GM21529 (cell line): ENCODE measurements around the gene SLC39A8.

ENCODE experiments used
- ATAC-seq: cut with Tn5 transposase; IDR thresholded peaks from one replicate; pipeline ENCODE4 v1.9.1; 2021; ENCODE audit not compliant: unreplicated experiment

SLC39A8 gene

DNA sequence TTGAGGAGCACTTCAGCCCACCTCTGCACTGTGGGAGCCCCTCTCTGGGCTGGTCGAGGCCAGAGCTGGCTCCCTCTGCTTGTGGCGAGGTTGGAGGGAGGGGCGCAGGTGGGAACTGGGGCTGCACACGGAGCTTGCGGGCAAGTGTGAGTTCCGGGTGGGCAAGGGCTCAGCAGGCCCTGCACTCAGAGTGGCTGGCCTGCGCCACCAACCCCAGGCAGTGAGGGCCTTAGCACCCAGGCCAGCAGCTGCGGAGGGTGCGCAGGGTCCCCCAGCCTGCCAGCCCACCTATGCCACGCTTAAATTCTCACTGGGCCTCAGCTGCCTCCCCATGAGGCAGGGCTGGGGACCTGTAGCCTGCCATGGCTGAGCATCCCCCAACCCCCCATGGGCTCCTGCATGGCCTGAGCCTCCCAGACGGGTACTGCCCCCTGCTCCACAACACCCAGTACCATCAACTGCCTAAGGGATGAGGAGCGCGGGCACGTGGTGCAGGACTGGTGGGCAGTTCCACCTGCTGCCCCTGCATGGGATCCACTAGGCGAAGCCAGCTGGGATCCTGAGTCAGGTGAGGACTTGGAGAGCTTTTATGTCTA, 110.9 kb downstream of the SLC39A8 start:
- no peak for ATAC-seq

DNA sequence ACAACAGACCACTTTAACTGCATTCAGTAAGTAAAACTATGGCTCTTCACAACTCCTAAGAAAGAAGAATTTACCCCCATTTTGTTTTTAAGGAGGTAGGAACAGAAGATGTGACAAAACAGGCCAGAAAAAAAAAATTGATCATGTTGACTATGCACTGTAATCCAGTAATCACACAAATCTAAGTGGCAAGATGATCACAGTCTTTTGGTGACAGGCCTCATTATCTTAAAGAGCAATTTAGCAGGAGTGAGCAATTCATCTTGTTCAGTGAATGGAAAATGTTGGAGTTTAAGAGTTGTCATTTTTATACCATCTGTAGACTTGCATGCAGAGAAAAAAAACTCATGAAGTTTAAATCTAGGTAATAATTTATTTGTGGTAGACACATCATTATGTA, 115.1 kb downstream of the SLC39A8 start:
- no peak for ATAC-seq

DNA sequence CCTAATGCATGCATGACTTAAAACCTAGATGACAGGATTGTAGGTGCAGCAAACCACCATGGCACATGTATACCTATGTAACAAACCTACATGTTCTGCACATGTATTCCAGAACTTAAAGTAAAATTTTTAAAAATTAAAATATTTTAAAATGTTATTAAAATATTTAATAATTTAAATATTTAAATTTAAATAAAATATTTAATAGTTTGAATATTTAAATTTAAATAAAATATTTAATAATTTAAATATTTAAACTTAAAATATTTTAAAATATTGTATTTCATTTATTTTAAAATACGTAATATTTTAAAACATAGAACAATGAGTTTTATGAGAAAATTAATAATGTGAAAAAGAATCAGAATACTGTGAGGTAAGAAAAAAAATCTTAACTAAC, 117.9 kb downstream of the SLC39A8 start:
- ATAC-seq, result no peak

DNA sequence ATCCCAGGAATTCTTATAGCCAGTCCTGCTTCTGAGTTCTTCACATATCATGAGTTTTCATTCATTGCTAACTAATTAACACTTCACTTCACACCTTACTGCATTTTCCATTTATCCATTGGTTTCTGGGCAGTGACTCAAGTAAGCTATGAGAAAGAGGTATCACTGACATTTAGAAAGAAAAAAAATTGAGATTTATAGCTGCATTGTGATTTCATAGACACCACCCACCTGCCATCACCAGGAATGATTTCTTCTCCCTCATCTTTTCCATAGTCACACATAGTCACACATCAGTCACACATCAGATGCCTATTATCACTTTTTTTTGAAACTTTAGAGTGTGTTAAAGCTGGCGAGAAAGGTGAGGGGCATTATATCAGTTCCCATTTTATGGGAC, 121.8 kb downstream of the SLC39A8 start:
- ATAC-seq, result no peak

DNA sequence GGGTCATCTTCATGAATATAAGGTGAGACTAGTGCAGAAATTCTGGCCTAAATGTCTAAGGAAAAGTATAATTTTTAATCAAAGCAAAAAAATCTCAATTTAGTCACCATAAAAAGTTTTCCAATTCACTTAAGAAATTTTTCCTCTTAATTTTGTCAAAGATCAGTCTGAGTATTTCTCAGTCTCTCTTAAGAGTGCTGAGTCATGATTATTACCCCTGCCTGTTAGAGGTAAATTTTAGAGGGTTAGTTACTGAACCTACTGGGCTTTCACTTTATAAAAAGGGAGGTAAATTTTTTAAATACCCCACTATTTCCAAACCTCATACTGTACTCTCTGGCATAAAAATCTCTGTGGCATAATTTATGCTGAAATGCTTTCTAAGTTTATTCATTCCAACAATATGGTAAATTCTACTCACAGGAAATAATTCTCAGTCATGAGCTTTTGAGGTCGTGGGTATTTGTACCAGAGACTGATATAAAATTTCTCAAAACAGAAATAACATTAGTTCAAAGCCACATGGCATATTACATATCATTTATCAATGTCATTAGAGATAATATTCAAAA, 122.4 kb downstream of the SLC39A8 start:
- no peak for ATAC-seq

DNA sequence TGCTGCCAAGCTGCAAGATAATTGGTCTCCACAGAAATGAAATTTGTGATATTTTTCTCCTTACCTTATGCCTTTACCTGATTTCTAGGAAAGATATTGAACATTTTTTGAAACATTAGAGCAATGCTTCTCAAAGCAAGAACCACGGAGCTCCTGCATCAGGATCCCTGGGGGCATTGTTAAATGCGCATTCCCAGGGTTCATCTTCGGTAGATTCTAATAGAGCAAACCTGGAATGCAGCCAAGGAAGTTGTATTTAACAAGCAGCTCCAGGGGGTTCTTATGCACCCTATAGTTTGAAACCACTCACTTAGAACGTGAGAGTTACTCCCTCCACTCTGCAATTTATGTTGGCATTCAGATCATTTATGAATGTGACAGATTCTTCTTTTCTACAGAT, 126.2 kb downstream of the SLC39A8 start:
- no peak for ATAC-seq

DNA sequence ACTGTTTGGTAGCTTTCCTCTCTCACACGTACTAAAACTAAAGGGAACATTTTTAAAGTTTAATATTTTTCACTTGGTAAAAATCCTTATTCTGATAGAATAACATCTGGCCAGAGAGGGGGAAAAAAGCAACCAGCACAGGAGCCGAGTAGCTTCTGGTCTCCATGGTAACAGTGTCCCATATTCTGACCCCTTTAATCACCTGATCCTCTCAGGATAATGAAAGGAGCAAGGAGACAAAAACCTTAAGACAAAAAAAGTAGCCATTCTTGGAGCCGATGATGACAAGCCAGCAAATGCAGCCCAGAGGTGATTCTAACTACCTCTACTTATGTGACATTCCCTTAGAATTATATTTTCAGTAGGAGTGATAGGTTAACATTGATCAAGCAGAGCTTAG, 126.6 kb downstream of the SLC39A8 start:
- no peak for ATAC-seq

DNA sequence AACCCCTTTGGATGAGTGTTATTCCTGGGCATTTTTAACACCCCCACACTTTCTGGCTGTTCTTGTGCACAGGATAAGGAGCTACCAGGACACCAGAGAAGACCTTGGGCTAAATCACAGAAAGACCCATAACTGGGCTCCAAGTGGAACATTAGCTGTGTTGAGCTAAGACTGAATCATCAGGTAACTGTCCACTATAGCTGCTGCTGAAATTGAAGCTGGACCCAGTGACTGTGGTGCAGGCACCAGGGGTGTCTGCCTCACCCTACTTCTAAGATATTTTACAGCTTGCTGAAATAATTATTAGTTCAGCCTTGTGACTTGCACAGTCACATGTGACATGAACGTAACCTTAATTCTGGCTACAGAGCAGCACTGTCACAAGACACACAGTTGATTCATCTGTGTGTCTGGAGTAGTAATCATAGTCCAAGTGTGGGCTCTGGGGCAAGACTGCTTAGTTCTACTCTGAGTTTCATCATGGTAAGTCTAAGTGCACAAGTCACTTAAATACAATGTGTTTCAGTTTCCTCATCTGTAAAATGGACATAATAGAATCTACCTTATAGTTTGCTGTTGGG, 127.4 kb downstream of the SLC39A8 start:
- no peak for ATAC-seq

DNA sequence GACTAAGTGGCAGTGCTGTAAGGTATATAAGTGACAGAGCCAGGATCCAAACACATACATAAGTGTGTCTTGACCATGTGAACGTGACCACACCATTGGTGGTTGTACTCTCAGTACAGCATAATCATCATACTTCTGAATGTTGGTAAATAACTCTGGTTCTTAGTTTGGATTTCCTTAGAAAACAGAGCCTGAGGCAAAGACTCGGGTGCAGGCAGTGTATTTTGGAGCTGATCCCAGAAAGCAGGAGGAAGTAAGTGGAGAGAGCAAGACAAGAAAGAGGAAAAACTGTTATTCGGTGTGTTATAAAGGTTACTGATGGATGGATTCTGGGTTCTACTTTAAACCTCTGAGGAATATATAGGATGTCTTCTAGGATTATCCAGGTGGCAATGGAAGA, 127.9 kb downstream of the SLC39A8 start:
- no peak for ATAC-seq

DNA sequence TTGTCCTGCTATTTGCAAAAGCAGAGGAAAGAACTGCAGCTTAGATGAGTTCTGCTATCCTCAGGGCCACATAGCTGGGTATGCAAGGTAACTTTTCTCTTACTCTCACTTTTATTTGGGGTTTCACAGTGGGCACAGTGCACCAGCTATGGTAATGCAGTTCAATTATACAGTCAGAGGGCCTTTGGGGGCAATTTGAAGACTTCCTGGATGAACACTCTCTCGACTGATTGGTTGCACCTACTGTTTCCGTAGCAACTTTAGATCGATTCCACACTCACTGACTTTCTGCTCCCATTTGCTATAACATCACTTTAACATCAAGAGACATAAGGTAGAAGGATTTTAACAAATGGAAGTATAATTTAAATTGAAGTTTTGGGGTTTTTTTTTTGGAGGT, 128.6 kb downstream of the SLC39A8 start:
- ATAC-seq, result no peak

DNA sequence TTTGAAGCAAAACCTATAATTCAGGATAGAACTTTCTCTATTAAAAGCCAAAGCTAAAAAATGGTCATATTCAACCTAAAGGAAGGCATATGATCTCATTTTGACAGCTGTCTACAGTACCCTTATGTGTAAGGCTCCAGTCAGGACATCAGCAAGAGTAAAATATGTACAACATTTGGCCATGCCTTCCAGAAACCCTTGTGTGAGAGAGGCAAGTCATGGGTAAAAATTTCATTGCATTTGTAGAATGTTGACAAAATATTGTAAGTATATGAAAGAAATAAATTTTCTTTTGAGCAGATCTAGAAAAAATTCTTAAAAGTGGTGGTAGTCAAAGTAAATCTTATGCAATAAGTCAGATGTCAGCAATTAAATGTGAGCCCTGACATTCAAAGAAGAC, 132.3 kb downstream of the SLC39A8 start:
- no peak for ATAC-seq
